T-helper 2 cell treated with Interferon-gamma antibody and Interleukin-4, amounts not matched to agents 5 μg/mL and 100 μg/mL, for 36 hours (primary cell): ENCODE measurements around the gene ARL6IP1.
A peak's percentile ranks its signal among the peaks of the same experiment; 100 is the strongest.
"Not testable (repeated sequence)": the region's sequence is repeated elsewhere in the genome, so short reads cannot be mapped to it uniquely, and the experiment has no call there.

Experiments used
- DNase-seq: peaks from one replicate; pipeline ENCODE4 v3.0.0; 2021; ENCODE audit warnings: low spot score
- H3K27ac Mint-ChIP-seq: one replicate; pipeline ENCODE4 v1.8.0; 2021; ENCODE audit warnings: mild to moderate bottlenecking, mixed read lengths
- H3K27me3 Mint-ChIP-seq: one replicate; pipeline ENCODE4 v1.8.0; 2021; ENCODE audit warnings: low read depth, mixed read lengths
- H3K36me3 Mint-ChIP-seq: one replicate; pipeline ENCODE4 v1.8.0; 2021; ENCODE audit warnings: low read depth, mixed read lengths
- H3K4me1 Mint-ChIP-seq: one replicate; pipeline ENCODE4 v1.8.0; 2021; ENCODE audit warnings: low read depth, mixed read lengths
- H3K4me3 Mint-ChIP-seq: one replicate; pipeline ENCODE4 v1.8.0; 2022; ENCODE audit warnings: mild to moderate bottlenecking, moderate library complexity, mixed read lengths
- H3K9me3 Mint-ChIP-seq: one replicate; pipeline ENCODE4 v1.8.0; 2021; ENCODE audit warnings: mixed read lengths

ARL6IP1 gene

DNA sequence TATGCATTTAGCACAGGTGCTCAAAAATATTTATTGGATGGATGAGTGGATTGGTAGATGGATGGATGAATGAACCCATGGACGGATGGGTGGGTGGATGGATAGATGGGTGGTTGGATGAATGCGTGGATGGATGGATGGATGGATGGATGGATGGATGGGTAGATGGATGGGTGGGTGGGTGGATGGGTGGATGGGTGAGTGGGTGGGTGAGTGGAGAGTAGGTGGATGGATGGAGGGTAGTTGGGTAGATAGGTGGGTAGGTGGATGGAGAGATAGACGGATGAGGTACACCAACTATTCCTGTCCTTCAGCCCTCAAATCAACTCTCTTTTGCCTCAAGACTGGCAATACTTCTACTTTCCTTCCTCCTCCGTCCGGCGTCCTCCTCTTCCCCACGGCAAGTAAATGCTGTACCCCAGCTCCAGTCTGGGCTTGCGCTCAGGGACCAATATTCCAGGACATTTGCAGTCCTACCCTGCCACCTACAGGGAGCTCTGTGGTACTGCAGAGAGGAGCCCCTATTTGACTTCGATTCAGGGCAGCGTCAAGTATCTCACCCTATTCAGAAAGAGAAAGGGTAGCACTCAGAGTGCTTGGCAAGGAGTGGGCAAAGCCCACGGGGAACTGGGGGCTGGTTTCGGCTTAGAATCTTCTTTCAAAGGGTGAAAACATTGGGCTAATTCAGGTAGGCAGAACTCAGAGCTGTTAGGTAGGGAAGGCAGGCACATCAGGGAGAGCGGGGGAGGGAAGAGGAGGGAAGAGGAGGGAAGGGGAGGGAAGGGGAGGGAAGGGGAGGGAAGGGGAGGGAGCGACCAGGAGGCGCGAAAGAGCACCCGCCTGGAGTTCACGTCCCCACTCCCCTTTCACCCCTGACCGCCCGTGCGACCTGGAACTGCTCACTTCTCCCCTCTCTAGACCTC is 41.5 kb downstream of the ARL6IP1 start:
- peaks cover 21% of the 10 kb centered on the region for H3K4me1 Mint-ChIP-seq
- H3K27ac Mint-ChIP-seq = peak overlapping the region; percentile 26
- H3K27me3 Mint-ChIP-seq, H3K36me3 Mint-ChIP-seq, H3K9me3 Mint-ChIP-seq: not testable (repeated sequence)
- DNase-seq = peak; percentile 50
- H3K4me3 Mint-ChIP-seq = peak overlapping the region; percentile 32

DNA sequence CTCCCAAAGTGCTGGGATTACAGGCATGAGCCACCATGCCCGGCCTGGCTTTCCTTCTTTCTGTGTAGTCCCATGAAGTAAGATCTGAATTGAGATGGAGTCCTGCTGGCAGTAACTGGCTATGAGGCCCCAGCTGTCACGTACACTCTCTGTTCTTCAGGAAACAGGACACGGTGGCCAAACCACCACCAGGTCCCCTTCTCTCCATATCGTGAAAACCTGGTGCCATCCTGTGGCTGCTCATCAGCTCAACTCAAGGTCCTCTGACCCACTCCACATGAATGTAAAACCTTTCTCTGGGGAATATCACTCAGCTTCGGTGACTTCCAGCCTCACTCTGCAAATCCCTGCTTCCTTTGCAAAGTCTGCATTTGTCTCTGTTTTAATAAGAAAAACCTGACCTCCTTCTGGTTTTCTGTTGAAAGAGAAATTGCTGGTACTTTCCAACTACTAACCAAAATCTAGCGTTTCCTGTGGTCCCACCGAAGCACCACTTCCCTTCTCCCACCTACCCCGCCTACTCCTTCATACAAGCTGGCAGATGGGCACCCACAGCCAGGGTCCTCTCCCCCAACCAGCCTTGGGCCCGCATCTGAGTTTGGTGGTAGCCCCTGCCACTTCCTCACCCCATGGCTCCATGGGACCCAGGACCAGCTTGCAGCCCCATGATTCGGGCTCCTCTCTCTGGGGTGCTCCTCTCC is 43.2 kb downstream of the ARL6IP1 start:
- not testable (repeated sequence) for H3K27me3 Mint-ChIP-seq, H3K36me3 Mint-ChIP-seq, H3K9me3 Mint-ChIP-seq, DNase-seq
- Mint-ChIP-seq H3K4me1 (peaks cover 21% of the 10 kb centered on the region), H3K27ac (peak overlapping the region; percentile 62), H3K4me3 (peak overlapping the region; percentile 32)

DNA sequence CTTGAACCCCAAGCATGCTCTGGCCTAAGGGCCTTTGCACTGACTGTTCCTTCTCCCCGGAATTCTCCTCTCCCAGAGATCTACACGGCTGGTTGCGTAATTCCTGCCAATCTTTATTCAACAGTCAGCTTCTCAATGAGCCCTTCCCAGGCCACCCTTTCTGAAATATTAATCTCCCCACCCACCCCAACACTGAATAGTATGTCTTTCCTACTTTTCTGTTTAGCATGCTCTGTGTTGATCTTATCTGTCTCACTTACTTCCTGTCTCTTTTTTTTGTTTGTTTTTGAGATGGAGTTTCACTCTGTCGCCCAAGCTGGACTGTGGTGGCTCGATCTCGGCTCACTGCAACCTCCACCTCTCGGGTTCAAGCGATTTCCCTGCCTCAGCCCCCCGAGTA is 44.7 kb downstream of the ARL6IP1 start:
- Mint-ChIP-seq H3K27ac (peak overlapping the region; percentile 83), H3K4me3 (peak overlapping the region; percentile 74), H3K4me1 (peaks cover 21% of the 10 kb centered on the region)
- H3K9me3 Mint-ChIP-seq, H3K27me3 Mint-ChIP-seq, H3K36me3 Mint-ChIP-seq, DNase-seq: not testable (repeated sequence)

DNA sequence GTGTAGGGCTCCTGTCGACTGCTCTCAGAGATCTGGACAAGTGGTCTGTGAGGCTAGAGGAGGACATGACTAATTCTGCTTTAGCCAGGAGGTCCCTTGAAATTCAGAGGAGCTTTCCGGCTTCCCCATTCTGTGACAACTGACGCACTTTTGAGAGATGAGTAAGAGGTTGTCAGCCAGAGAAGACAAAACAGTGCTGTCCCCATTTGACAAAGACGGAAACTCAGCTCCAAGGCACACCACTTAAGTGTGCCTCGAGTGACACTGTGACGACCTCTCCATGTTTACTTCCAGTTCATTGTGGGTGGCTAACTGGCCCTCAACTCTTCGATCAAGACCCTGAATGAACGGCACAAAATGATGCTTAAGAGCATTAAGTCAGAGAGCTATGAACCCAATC is 58.5 kb downstream of the ARL6IP1 start:
- H3K36me3 Mint-ChIP-seq, H3K27me3 Mint-ChIP-seq, H3K4me1 Mint-ChIP-seq, H3K4me3 Mint-ChIP-seq, H3K27ac Mint-ChIP-seq, DNase-seq, H3K9me3 Mint-ChIP-seq: not testable (repeated sequence)
